ENCODE data around the gene PEF1.

The PEF1 gene, protein sequence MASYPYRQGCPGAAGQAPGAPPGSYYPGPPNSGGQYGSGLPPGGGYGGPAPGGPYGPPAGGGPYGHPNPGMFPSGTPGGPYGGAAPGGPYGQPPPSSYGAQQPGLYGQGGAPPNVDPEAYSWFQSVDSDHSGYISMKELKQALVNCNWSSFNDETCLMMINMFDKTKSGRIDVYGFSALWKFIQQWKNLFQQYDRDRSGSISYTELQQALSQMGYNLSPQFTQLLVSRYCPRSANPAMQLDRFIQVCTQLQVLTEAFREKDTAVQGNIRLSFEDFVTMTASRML

GRCh38 chr1:31644560-31645273 is at the start of gene PEF1:
TSS of gene PEF1 (minus strand) at chr1:31644876. CDS start at chr1:31644864, 12 bp downstream.
- peak; percentile 99 for DNase-seq (ENCODE audit: low read depth)

GRCh38 chr1:31693231-31693630 is 48.6 kb upstream of the PEF1 start:
- no peak for DNase-seq (ENCODE audit: low read depth)

- DNase-seq (ENCODE audit: low read depth), result no peak
Measured at GRCh38 chr1:31691951-31692350, 47.3 kb upstream of the PEF1 start.

DNA sequence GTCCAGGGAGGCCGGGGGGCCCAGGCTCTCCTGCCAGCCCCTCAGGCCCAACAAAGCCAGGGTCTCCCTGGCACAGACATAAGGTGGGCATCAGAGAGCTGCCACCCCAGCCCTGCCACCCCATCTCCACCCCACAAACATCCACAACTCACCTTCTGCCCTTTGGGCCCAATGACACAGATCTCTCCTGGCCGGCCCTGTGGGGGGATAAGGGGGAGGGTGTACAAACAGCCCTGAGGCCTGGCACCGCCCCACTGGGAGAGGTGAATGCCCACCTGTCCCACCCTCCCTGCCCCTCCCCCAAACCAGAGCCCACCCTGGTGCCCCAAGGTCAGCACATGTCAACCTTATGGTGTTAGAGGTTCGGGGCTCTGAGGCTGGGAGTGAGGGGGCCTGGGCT is 46.8 kb upstream of the PEF1 start:
- DNase-seq (ENCODE audit: low read depth), result no peak

- no peak for DNase-seq (ENCODE audit: low read depth)
Measured at GRCh38 chr1:31690921-31691320, 46.2 kb upstream of the PEF1 start.

DNA sequence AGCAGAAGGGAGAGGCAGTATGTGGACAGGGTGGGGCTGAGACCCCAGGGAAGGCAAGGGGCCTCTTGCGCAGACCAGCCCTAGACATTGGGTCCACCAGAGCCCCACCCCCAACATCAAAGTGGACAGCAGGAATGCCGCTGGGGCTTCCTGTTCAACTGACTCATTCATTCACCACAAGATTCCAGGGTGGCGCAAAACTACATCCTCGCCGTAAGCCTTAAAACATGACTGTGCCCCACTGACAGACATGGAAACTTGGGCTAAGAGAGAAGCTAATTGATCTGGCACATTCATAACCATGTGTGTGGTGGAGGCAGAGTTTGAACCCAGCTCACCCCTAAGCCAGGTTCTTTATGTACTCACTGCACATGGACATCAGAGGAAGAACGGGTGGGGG is 45.2 kb upstream of the PEF1 start:
- no peak for DNase-seq (ENCODE audit: low read depth)

DNA sequence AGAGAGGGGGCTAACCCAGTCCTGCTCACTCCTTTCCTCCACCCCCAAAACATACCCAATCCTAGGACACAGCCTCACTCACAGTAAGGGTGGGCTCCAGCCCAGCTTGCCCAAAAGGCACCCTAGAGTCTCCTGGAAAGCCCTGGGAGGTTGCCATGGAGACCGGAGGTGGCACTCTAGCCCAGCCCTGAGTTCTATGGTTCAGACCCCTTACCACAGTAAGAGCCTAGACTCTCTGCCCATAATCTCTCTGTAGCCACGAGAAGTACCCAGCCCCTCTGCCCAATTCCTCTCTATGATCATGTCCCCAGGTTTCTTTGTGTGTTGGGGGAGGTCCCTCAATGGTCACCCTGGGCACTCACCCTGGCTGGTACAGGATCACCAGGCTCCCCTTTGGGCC is 44.7 kb upstream of the PEF1 start:
- DNase-seq (ENCODE audit: low read depth), result no peak

- no peak for DNase-seq (ENCODE audit: low read depth)
Measured at GRCh38 chr1:31688233-31688918, 43.7 kb upstream of the PEF1 start.

GRCh38 chr1:31687601-31688000 is 42.9 kb upstream of the PEF1 start:
- DNase-seq (ENCODE audit: low read depth), result no peak

- DNase-seq (ENCODE audit: low read depth), result no peak
Measured at GRCh38 chr1:31685795-31686194, 41.1 kb upstream of the PEF1 start.

DNA sequence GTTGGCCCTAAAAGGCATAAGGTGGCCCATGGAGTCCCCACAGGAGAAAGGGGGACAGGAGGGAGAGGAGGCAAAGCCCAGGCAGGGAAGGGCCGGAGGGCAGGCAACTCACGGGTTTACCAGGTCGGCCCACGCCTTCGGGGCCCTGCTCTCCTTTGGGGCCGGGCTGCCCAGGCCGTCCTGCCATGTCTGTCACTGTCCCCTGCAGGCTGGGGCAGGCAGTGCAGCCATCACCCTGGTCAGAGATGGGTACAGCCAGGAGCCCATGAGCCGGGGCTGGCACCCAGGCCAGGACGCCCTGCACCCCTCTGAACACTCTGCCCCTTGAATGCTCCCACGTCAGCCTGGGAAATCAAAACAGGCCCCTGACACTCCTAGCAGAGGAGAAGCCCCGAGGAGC is 39.3 kb upstream of the PEF1 start:
- DNase-seq (ENCODE audit: low read depth), result no peak

- DNase-seq (ENCODE audit: low read depth), result no peak
Measured at GRCh38 chr1:31681415-31681814, 36.7 kb upstream of the PEF1 start.

DNA sequence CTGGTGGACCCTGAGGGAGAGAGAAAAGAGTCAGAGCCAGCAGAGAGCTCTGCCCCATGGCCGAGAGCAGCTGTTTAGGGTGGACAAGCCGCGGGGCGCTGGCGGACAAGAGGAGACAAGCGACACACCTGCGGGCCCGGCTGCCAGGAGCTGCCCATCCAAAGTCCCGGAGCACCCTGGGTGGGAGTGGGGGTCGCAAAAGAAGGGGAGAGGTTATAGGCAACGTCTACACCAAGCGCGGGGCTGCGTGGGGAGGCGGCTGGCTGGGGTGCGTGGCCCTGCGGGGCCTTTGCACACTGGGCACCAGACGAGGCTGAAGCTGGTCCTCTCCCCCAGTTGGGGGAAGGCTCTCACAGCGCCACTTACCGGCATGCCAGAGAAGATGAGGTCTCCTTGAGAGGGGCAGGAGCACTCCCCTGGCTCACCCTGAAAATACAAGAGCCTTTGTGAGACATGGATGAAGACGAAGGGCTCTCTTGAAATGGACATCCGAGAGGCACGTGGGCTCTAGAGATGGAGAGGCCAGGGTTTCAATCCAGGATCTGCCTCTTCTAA is 35.1 kb upstream of the PEF1 start:
- no peak for DNase-seq (ENCODE audit: low read depth)

GRCh38 chr1:31679091-31679490 is 34.4 kb upstream of the PEF1 start:
- DNase-seq (ENCODE audit: low read depth), result no peak

DNA sequence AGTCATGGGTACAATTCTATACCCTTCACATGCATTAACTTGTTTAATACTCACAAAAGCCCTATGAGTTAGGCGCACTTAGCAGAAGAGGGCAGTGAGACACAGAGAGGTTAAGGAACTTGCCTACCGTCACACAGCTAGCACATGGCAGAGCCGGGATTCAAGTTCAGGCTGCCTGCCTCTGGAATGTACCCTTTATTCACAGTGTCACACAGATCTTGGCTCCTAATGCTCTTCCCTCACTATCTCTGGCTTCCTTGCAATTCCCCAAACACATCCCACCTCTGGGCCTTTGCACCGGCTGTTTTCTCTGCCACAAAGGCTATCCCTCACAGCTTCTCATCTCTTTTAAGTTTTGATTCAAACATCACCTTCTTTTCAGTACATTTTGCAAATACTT is 34.0 kb upstream of the PEF1 start:
- no peak for DNase-seq (ENCODE audit: low read depth)

DNA sequence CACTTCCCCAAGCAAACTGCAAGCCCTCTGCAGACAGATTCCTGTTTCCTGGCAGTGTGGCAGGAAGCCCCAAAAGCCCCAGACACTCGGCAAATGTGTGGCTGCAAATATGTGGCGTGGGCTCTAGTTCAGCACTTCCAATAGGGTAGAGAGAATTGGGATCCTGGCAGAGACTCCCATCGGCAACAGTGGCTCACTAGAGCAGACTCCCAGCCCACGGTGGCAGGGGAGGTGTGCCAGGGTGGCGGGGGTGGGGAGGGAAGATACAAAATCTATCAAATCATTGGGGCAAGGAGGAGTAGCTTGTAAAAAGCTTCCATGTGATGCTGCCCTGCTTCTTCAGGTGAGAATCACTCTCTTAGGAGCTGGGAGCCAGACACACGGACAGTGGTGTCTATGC is 33.3 kb upstream of the PEF1 start:
- no peak for DNase-seq (ENCODE audit: low read depth)

- DNase-seq (ENCODE audit: low read depth), result no peak
Measured at GRCh38 chr1:31677401-31677800, 32.7 kb upstream of the PEF1 start.

DNA sequence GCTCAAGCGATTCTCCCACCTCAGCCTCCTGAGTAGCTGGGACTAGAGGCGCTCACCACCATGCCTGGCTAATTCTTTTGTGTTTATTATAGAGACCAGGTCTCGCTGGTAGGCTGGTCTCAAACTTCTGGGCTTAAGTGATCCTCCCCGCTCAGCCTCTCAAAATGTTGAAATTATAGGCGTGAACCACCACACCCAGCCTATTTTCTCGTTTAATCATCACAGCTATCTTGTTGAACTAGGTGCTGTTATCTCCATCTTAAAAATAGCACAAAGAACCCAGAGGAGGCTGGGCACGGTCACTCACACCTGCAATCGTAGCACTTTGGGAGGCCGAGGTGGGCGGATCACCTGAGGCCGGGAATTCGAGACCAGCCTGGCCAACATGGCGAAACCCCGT is 31.1 kb upstream of the PEF1 start:
- DNase-seq (ENCODE audit: low read depth), result no peak

GRCh38 chr1:31675161-31675560 is 30.5 kb upstream of the PEF1 start:
- DNase-seq (ENCODE audit: low read depth), result no peak

- no peak for DNase-seq (ENCODE audit: low read depth)
Measured at GRCh38 chr1:31674626-31675025, 29.9 kb upstream of the PEF1 start.

DNA sequence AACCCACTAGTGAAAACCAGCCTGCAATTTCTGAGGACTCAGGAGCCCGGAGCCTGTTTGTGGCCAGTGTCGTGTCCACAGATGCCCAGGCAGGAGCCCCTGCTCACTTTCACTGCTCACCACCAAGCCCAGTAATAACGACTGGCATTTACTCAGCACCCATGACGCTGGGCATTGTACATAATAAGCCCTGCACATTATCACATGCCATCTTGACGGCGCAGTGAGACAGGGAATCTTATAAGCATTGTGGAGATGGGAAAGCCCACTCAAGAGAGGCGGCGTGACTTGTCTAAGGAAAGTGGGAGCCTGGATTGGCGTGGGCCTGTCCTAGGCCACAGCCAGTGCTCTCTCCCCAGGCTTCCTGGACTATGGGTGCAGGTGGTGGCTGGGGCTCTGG is 28.8 kb upstream of the PEF1 start:
- no peak for DNase-seq (ENCODE audit: low read depth)

DNA sequence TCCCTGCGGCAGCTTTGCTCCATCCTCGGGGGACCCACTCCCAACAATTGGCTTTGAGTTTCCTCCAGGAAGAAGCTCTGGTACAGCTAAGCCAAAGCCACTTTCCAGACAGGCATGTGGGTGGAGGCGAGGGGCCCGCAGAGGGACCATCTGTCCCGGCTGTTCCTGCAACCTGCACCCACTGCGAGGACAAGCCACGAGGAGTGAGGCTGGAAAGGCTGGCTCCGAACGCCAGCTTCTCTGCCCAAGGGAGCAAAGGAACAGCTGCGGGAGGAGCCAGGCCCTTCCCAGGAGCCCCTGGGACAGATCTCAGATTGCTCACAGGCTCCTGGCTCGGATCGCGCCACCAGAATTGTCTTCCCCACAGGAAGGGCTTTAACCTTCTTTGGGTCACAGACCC is 28.3 kb upstream of the PEF1 start:
- no peak for DNase-seq (ENCODE audit: low read depth)

Data from stimulated activated CD8-positive, alpha-beta memory T cell treated with anti-CD3 and anti-CD28 coated beads, Interleukin-7, amount 100 ng/mL, for 24 hours (primary cell).